HG03442 (cell line): ENCODE measurements around the gene KRTAP5-2.
"Not testable (repeated sequence)": the region's sequence is repeated elsewhere in the genome, so short reads cannot be mapped to it uniquely, and the experiment has no call there.

Source experiments
- ATAC-seq: cut with Tn5 transposase; IDR thresholded peaks from one replicate; pipeline ENCODE4 v1.9.1; 2021; ENCODE audit warnings: mild to moderate bottlenecking, moderate library complexity; ENCODE audit not compliant: unreplicated experiment

KRTAP5-2 gene

GRCh38 chr11:1628506-1629325, 30.6 kb upstream of the KRTAP5-2 start:
- no peak for ATAC-seq

- no peak for ATAC-seq
Observed at GRCh38 chr11:1625541-1625940, 27.4 kb upstream of the KRTAP5-2 start.

GRCh38 chr11:1624621-1625020, 26.5 kb upstream of the KRTAP5-2 start:
- no peak for ATAC-seq

- no peak for ATAC-seq
Observed at GRCh38 chr11:1623716-1624115, 25.6 kb upstream of the KRTAP5-2 start.

GRCh38 chr11:1622086-1622485, 24.0 kb upstream of the KRTAP5-2 start, which contains the start of gene KRTAP5-4:
Gene KRTAP5-4, minus strand, starts transcription at chr11:1622138. Its CDS starts 45 bp downstream, at chr11:1622093.
- no peak for ATAC-seq

- no peak for ATAC-seq
Observed at GRCh38 chr11:1619449-1619848, 21.4 kb upstream of the KRTAP5-2 start.

GRCh38 chr11:1618231-1618630, 20.1 kb upstream of the KRTAP5-2 start:
- no peak for ATAC-seq

GRCh38 chr11:1608363-1608762, 10.3 kb upstream of the KRTAP5-2 start, which contains the start of gene KRTAP5-3:
Gene KRTAP5-3, minus strand, starts transcription at chr11:1608463. Its CDS starts 78 bp downstream, at chr11:1608385.
- no peak for ATAC-seq

- ATAC-seq = not testable (repeated sequence)
Observed at GRCh38 chr11:1607901-1608300, 9.8 kb upstream of the KRTAP5-2 start.

- ATAC-seq = not testable (repeated sequence)
Observed at GRCh38 chr11:1607156-1607845, 9.2 kb upstream of the KRTAP5-2 start.

- ATAC-seq = not testable (repeated sequence)
Observed at GRCh38 chr11:1605923-1606322, 7.8 kb upstream of the KRTAP5-2 start.

GRCh38 chr11:1604711-1605110, 6.6 kb upstream of the KRTAP5-2 start:
- ATAC-seq = no peak

GRCh38 chr11:1604181-1604580, 6.1 kb upstream of the KRTAP5-2 start:
- no peak for ATAC-seq

- ATAC-seq = no peak
Observed at GRCh38 chr11:1603629-1604028, 5.5 kb upstream of the KRTAP5-2 start.

- not testable (repeated sequence) for ATAC-seq
Observed at GRCh38 chr11:1601663-1602062, 3.6 kb upstream of the KRTAP5-2 start.

GRCh38 chr11:1600626-1601025, 2.5 kb upstream of the KRTAP5-2 start:
- ATAC-seq = no peak

GRCh38 chr11:1598816-1599215, 722 bp upstream of the KRTAP5-2 start:
- no peak for ATAC-seq

GRCh38 chr11:1598406-1598805, 312 bp upstream of the KRTAP5-2 start:
- not testable (repeated sequence) for ATAC-seq

- no peak for ATAC-seq
Observed at GRCh38 chr11:1597331-1597993, 632 bp downstream of the KRTAP5-2 start.

- ATAC-seq = not testable (repeated sequence)
Observed at GRCh38 chr11:1596576-1597121, 1.4 kb downstream of the KRTAP5-2 start.

- ATAC-seq = not testable (repeated sequence)
Observed at GRCh38 chr11:1595994-1596575, 2.0 kb downstream of the KRTAP5-2 start.
